KOPT-K1 (cell line): ENCODE measurements around the gene TRRAP.
"Not testable (repeated sequence)": the region's sequence is repeated elsewhere in the genome, so short reads cannot be mapped to it uniquely, and the experiment has no call there.

Experiments
- H3K27ac ChIP-seq: fragments of 200-600 bp; sonication (generic); 2 replicates; pipeline ENCODE4 v1.5.1; 2016; ENCODE audit warnings: antibody characterized with exemption, mild to moderate bottlenecking, low read depth, low read length; ENCODE audit not compliant: poor library complexity, severe bottlenecking
- H3K36me3 ChIP-seq: fragments of 200-600 bp; sonication (generic); 2 replicates; pipeline ENCODE4 v1.5.1; 2017; ENCODE audit warnings: antibody characterized with exemption, mild to moderate bottlenecking, low read length, moderate library complexity; ENCODE audit not compliant: insufficient read depth
- H3K9me3 ChIP-seq: fragments of 200-600 bp; sonication (generic); 2 replicates; pipeline ENCODE4 v1.5.1; 2017; ENCODE audit warnings: antibody characterized with exemption, low read length, mild to moderate bottlenecking; ENCODE audit not compliant: insufficient read depth, poor library complexity, severe bottlenecking

The TRRAP gene

DNA sequence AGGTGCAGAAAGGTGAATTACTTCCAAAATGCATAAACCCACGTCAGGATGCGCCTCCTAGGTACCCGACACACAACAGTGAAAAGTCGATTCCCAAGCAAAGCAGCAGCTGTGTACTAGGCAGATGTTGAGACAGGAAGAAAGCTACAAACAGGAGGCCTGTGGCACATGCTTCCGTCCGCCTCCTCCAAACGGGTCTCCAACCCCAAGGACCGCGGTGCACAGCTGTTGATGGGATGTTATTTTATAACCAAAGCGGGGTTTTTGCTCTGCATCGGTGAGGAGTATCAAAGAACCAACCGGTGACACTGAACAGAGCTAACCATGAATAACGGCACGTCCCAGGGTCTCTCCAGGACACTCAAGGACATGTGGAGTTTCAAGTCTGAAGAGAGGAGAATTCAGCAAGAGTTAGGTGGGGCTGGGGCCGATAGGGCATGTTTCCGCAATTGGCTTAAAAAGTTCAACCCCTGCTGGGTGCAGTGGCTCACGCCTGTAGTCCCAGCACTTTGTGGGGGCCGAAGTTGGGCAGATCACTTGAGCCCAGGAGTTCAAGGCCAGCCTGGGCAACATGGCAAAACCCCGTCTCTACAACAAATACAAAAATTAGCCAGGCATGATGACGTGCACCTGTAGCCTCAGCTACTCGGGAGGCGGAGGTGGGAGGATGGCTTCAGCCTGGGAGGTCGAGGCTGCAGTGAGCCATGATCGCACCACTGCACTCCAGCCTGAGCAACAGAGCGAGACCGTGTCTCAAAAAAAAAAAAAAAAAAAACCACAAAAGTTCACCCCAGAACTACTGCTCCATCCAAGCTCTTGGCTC lies 157.6 kb downstream of the TRRAP start:
- H3K36me3 ChIP-seq, result peaks cover 100% of the 10 kb centered on the region
- H3K27ac ChIP-seq, result no peak overlapping the region
- H3K9me3 ChIP-seq, result no peaks in the 10 kb centered on the region

GRCh38 chr7:99036546-99037111 lies 158.3 kb downstream of the TRRAP start:
- Histone ChIP-seq H3K36me3 (peaks cover 100% of the 10 kb centered on the region), H3K27ac (no peak overlapping the region), H3K9me3 (no peaks in the 10 kb centered on the region)

GRCh38 chr7:99037327-99037940 lies 159.1 kb downstream of the TRRAP start:
- Histone ChIP-seq H3K36me3 (peaks cover 98% of the 10 kb centered on the region), H3K27ac (no peak overlapping the region), H3K9me3 (no peaks in the 10 kb centered on the region)

DNA sequence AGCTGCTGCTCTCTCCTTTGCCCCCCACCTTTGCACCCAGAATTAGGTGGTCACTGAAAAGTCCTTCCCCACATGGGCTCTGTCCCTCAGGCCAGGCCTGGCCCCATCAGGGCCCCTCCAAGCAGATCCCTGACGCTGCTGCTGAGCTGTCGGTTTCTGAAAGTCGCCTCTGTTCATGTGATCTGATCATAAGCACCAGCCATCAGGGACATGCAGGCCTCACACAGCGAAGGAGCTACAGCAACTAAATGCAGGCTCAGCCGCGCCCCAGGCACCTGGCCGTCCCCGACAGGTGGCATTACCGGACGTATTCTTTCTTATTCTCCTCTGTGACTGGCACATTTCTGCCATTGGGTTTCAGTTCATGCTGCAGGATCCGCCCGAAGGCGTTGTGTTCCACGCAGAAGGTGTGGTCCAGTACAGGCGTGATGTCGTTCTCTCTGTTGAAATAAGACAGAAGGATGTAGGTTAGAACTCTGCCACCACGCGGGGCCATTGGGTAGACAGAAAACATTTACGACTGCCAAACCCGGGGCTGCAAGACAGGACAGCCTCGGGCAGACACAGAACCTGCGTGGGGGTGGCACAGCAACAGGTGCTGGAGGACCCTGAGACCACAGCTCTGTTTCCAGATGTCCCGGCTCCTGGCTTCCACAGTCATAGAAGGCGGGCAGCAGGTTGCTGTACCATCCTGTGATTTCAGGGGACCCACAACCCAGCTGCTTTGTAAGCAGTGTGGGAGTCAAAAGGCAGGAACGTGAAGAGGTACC lies 159.9 kb downstream of the TRRAP start:
- peaks cover 94% of the 10 kb centered on the region for H3K36me3 ChIP-seq
- H3K9me3 ChIP-seq, result no peaks in the 10 kb centered on the region
- H3K27ac ChIP-seq, result no peak overlapping the region

DNA sequence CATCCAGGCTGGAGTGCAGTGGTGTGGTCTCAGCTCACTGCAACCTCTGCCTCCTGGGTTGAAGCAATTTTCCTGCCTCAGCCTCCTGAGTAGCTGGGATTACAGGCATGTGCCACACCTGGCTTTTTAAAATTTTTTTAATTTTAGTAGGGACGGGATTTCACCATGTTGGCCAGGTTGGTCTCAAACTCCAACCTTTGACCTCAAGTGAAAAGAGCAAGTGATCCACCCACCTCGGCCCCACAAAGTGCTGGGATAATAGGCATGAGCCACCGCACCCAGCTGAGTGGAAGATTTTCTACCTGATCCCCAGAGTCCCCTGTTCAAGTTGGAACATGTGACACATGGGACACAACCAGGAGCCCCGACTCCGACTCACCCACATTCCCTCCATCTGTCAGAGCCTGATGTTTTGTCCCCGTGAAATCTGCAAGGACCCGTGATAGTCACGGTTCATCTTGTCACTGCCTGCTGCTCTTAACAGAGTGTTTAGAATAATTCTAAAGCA lies 161.1 kb downstream of the TRRAP start:
- no peak overlapping the region for H3K27ac ChIP-seq
- H3K36me3 ChIP-seq, result peaks cover 94% of the 10 kb centered on the region
- H3K9me3 ChIP-seq, result no peaks in the 10 kb centered on the region

GRCh38 chr7:99040104-99040958 lies 162.0 kb downstream of the TRRAP start:
- peaks cover 92% of the 10 kb centered on the region for H3K36me3 ChIP-seq
- H3K27ac ChIP-seq, result no peak overlapping the region
- H3K9me3 ChIP-seq, result no peaks in the 10 kb centered on the region

- H3K27ac ChIP-seq, result no peak overlapping the region
- H3K36me3 ChIP-seq, result peaks cover 90% of the 10 kb centered on the region
- no peaks in the 10 kb centered on the region for H3K9me3 ChIP-seq
These were observed 163.2 kb downstream of the TRRAP start for GRCh38 chr7:99041526-99041925.

GRCh38 chr7:99042957-99043356 lies 164.6 kb downstream of the TRRAP start:
- Histone ChIP-seq H3K36me3 (peaks cover 90% of the 10 kb centered on the region), H3K27ac (no peak overlapping the region), H3K9me3 (no peaks in the 10 kb centered on the region)

DNA sequence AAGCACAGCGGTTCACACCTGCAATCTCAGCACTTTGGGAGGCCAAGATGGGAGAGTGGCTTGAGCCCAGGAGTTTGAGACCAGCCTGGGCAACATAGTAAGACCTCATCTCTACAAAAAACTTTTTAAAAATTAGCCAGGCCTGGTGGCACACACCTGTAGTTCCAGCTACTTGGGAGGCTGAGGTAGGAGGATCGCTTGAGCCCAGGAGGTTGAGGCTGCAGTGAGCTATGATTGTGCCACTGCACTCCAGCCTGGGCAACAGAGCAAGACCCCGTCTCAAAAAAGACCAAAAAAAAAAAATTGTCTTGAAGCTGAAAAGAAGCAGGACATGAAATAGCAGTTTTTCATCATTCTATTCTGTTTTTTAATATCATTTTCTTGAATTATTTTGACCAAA lies 166.5 kb downstream of the TRRAP start:
- H3K36me3 ChIP-seq, result peaks cover 90% of the 10 kb centered on the region
- H3K9me3 ChIP-seq, H3K27ac ChIP-seq: not testable (repeated sequence)

GRCh38 chr7:99046262-99046661 lies 167.9 kb downstream of the TRRAP start:
- peaks cover 90% of the 10 kb centered on the region for H3K36me3 ChIP-seq

GRCh38 chr7:99046722-99047121 lies 168.4 kb downstream of the TRRAP start:
- H3K9me3 ChIP-seq, result no peaks in the 10 kb centered on the region
- no peak overlapping the region for H3K27ac ChIP-seq
- peaks cover 90% of the 10 kb centered on the region for H3K36me3 ChIP-seq

More at GRCh38 chr7:99046262-99046661, 167.9 kb downstream of the TRRAP start:
- not testable (repeated sequence) for H3K9me3 ChIP-seq, H3K27ac ChIP-seq

- Histone ChIP-seq H3K9me3 (no peaks in the 10 kb centered on the region), H3K36me3 (peaks cover 93% of the 10 kb centered on the region), H3K27ac (no peak overlapping the region)
These were observed 169.3 kb downstream of the TRRAP start for GRCh38 chr7:99047526-99048077.

DNA sequence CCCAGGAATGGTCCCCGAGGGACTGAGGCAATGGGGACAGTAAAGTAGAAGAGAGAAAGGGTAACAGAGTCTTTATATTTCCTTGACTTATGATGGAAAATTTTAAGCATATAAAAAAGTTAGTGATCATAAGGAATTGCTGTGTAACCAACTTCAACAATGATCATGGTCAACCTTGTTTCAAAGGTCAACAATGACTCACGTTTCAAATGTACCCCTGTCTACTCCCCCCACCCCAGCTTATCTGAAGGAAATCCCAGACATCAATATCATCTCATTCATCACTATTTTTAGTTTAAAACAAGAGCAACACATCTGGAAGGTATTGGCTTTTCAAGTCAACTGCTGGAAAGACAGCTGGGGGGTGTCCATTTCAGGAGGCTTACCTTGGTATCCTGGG lies 172.6 kb downstream of the TRRAP start:
- no peaks in the 10 kb centered on the region for H3K9me3 ChIP-seq
- peaks cover 95% of the 10 kb centered on the region for H3K36me3 ChIP-seq
- no peak overlapping the region for H3K27ac ChIP-seq

DNA sequence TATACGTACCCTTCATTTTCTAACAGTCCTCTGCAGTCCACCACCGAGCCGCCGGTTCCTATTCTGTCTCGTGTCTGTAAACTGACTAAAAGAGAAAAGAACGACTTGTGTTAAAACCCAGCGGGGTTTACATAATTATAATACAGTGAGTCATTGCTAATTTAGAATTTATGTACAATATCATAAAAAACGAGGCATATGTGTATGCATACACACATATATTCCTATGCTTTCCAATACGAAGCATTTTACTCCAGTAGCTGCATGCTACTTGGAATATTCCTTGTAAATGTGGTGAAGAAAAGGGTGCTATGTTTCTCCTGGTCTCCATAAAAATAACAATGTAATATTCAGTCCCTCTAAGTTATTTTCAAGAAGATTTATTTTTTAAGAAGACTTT lies 176.4 kb downstream of the TRRAP start:
- Histone ChIP-seq H3K9me3 (no peaks in the 10 kb centered on the region), H3K27ac (no peak overlapping the region), H3K36me3 (peaks cover 71% of the 10 kb centered on the region)
